ENCODE results near the gene ZNF746.

DNA sequence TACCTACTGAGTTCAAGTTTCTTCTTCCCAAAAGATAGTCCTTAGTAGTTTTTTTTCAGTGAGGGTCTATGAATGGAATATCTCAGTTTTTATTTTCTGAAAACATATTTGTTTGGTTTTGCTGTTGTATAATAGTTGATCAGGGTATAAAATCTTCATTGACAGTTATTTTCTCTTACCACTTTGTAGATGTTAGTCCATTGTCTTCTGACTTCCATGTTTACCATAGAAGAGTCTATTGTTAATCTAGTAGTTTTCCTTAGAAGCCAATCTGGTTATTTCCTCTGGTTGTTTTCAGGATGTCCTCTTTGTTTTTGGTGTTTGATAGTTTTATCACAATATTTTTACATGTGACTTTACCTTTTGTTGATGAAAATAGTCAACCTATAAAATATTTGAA lies 31.2 kb downstream of the ZNF746 start:
- TF ChIP-seq TAF1 (IDR thresholded peaks at IDR 0.05; ENCODE audit: low read depth, low read length) (no peak), POLR2A (IDR thresholded peaks at IDR 0.05; ENCODE audit: low read depth, low read length) (no peak), POLR2AphosphoS5 (IDR thresholded peaks at IDR 0.05; ENCODE audit: low read depth, low read length) (no peak)

Measured in GM12891 (cell line).